ENCODE measurements around the gene SECISBP2.
"Not testable (repeated sequence)": the region's sequence is repeated elsewhere in the genome, so short reads cannot be mapped to it uniquely, and the experiment has no call there.

SECISBP2 gene, protein sequence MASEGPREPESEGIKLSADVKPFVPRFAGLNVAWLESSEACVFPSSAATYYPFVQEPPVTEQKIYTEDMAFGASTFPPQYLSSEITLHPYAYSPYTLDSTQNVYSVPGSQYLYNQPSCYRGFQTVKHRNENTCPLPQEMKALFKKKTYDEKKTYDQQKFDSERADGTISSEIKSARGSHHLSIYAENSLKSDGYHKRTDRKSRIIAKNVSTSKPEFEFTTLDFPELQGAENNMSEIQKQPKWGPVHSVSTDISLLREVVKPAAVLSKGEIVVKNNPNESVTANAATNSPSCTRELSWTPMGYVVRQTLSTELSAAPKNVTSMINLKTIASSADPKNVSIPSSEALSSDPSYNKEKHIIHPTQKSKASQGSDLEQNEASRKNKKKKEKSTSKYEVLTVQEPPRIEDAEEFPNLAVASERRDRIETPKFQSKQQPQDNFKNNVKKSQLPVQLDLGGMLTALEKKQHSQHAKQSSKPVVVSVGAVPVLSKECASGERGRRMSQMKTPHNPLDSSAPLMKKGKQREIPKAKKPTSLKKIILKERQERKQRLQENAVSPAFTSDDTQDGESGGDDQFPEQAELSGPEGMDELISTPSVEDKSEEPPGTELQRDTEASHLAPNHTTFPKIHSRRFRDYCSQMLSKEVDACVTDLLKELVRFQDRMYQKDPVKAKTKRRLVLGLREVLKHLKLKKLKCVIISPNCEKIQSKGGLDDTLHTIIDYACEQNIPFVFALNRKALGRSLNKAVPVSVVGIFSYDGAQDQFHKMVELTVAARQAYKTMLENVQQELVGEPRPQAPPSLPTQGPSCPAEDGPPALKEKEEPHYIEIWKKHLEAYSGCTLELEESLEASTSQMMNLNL
- 143 to 168 (median 151) reads per million in 3 donors for total RNA-seq

DNA sequence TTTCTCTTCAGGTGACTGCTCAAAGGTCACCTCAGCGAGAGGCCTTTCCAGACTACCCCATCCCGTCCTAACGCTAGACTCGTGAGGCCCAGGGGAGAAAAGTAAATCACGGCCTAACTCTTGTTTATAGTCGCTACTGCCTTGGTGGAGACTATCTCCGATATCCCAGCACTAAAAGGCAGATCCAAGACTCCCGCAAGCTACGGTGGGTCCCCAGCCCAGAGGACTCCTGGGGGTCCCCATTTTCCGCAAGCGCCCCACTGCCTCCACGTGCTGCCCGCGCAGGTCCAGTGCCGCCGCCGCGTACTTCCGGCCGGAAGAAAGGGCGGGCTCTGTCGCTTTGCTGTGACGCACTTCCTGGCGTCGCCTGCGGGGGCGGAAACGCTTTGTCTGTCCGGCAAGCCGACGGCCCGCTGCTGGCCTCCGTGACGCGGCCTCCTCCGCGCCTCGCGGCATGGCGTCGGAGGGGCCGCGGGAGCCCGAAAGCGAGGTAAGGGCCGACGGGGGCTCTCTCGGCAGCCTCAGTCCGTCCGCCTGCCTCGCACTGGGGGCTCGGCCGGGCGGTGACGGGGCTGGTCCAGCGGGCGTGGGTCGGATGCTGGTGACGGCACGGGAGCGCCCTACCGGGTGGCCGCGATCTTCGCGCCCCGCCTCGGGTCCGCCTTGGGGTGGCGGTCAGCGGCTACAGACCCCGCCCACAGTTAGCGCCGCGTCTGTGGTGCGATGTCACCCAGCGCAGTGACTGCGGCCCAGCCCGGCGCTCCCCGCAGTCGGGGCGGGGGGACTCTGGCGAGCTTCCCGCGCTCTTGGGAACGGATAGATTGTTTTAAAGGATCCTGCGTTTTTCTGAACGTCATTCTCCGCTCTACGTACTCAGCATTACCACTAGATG, at the start of gene SECISBP2:
TSS of gene SECISBP2 (plus strand) at position 378 of the 892 bp plus-strand sequence. CDS start at position 455, 77 bp downstream.
- no peaks in the 10 kb centered on the region for H3K9me3 ChIP-seq (ENCODE audit: control insufficient read depth, low read length)
- DNase-seq, result peak; percentile 87 to 90 (median 88)
- peaks cover 17% of the 10 kb centered on the region for H3K4me1 ChIP-seq (ENCODE audit: control insufficient read depth, insufficient read depth, low read length, poor library complexity, severe bottlenecking)
- peaks cover 6% of the 10 kb centered on the region for H3K36me3 ChIP-seq (ENCODE audit: control insufficient read depth, insufficient read depth, low read length)
- H3K27ac ChIP-seq (ENCODE audit: insufficient read depth, low read length, poor library complexity, severe bottlenecking), result peak within 1 kb of the TSS; percentile 100
- no peaks in the 10 kb centered on the region for H3K27me3 ChIP-seq (replicated peaks; ENCODE audit: control insufficient read depth, insufficient read depth, low read length, poor library complexity, severe bottlenecking)
- peak within 1 kb of the TSS; percentile 83 for H3K4me3 ChIP-seq (ENCODE audit: insufficient read depth, low read depth, low read length, poor library complexity, severe bottlenecking)

DNA sequence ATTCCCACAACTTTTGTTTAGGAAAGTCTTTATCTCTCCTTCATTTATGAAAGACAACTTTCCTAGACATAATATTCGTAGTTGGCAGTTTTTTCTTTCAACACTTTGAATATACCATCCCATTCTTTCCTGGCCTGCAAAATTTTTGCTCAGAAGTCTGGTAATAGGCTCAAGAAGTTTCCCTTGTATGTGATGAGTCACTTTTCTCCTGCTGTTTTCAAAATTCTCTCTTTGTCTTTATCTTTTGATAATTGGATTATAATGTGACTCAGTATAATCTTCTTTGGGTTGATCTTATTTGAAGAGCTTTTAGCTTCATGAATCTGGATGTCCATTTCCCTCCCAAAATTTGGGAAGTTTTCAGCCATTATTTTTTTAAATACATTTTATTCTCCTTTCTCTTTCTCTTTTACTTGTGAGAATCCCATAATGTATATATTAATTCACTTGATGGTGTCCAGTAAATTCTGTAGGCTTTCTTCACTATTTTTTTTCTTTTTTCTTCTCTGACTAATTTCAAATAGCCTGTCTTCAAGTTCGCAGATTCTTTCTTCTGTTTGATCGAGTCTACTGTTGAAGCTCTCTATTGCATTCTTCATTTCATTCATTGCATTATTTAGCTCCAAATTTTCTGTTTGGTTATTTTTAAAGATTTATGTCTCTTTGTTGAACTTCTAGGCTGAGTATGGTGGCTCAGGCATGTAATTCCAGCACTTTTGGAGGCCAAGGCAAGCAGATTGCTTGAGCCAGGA, 44.6 kb upstream of the SECISBP2 start:
- H3K27ac ChIP-seq (ENCODE audit: insufficient read depth, low read length, poor library complexity, severe bottlenecking), result no peak overlapping the region
- H3K36me3 ChIP-seq (ENCODE audit: control insufficient read depth, insufficient read depth, low read length), result no peaks in the 10 kb centered on the region
- H3K4me1 ChIP-seq (ENCODE audit: control insufficient read depth, insufficient read depth, low read length, poor library complexity, severe bottlenecking), result no peaks in the 10 kb centered on the region
- H3K27me3 ChIP-seq (replicated peaks; ENCODE audit: control insufficient read depth, insufficient read depth, low read length, poor library complexity, severe bottlenecking), result no peaks in the 10 kb centered on the region
- no peak for DNase-seq
- peaks cover 3% of the 10 kb centered on the region for H3K9me3 ChIP-seq (ENCODE audit: control insufficient read depth, low read length)
- H3K4me3 ChIP-seq (ENCODE audit: insufficient read depth, low read depth, low read length, poor library complexity, severe bottlenecking), result no peak overlapping the region

DNA sequence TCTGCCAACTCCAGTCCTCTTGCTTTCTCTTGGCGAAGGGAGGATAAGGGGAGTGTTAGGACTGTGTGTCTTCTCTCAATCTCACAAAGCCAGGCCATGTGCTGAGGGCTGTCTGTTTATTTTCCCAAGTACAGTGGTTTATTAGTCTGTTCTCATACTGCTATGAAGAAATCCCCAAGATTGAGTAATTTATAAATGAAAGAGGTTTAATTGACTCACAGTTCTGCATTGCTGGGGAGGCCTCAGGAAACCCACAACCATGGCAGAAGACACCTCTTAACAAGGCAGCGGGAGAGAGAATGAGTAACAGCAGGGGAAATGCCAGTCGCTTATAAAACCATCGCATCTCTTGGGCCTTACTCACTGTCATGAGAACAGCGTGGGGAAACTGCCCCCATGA, 43.5 kb upstream of the SECISBP2 start:
- Histone ChIP-seq H3K9me3 (ENCODE audit: control insufficient read depth, low read length) (peaks cover 3% of the 10 kb centered on the region), H3K36me3 (ENCODE audit: control insufficient read depth, insufficient read depth, low read length) (no peaks in the 10 kb centered on the region), H3K4me3 (ENCODE audit: insufficient read depth, low read depth, low read length, poor library complexity, severe bottlenecking) (no peak overlapping the region), H3K27me3 (replicated peaks; ENCODE audit: control insufficient read depth, insufficient read depth, low read length, poor library complexity, severe bottlenecking) (no peaks in the 10 kb centered on the region), H3K27ac (ENCODE audit: insufficient read depth, low read length, poor library complexity, severe bottlenecking) (no peak overlapping the region), H3K4me1 (ENCODE audit: control insufficient read depth, insufficient read depth, low read length, poor library complexity, severe bottlenecking) (peaks cover 6% of the 10 kb centered on the region)
- DNase-seq, result no peak

DNA sequence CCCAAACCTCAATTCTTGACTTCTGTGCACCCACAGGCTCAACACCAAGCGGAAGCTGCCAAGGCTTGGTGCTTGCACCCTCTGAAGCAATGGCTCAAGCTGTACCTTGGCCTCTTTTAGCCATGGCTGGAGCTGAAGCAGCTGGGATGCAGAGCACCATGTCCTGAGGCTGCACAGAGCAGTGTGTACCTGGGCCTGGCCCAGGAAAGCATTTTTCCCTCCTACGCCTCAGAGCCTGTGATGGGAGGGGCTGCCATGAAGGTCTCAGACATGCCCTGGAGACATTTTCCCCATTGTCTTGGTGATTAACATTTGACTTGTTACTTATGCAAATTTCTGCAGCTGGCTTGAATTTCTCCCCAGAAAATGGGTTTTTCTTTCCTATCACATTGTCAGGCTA, 42.3 kb upstream of the SECISBP2 start:
- H3K9me3 ChIP-seq (ENCODE audit: control insufficient read depth, low read length); H3K4me3 ChIP-seq (ENCODE audit: insufficient read depth, low read depth, low read length, poor library complexity, severe bottlenecking); H3K36me3 ChIP-seq (ENCODE audit: control insufficient read depth, insufficient read depth, low read length); DNase-seq; H3K27ac ChIP-seq (ENCODE audit: insufficient read depth, low read length, poor library complexity, severe bottlenecking); H3K4me1 ChIP-seq (ENCODE audit: control insufficient read depth, insufficient read depth, low read length, poor library complexity, severe bottlenecking); H3K27me3 ChIP-seq (replicated peaks; ENCODE audit: control insufficient read depth, insufficient read depth, low read length, poor library complexity, severe bottlenecking): not testable (repeated sequence)

DNA sequence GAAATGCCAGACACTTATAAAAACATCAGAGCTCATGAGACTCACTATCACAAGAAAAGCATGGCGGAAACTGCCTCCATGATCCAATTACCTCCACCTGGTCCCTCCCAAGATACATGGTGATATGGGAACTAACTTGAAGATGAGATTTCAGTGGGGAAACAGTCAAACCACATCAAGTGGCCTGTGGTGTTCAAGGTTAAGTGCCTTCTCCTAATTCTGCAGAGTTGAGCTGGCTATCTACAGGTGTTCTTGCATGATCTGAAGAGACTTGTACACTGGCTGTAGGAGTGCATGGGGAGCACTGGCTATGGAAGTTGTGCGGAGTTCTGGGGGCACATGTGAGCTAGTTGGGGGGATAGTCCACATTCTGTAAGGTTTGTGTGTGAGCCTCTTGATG, 41.3 kb upstream of the SECISBP2 start:
- no peak overlapping the region for H3K27ac ChIP-seq (ENCODE audit: insufficient read depth, low read length, poor library complexity, severe bottlenecking)
- H3K36me3 ChIP-seq (ENCODE audit: control insufficient read depth, insufficient read depth, low read length), result no peaks in the 10 kb centered on the region
- no peaks in the 10 kb centered on the region for H3K27me3 ChIP-seq (replicated peaks; ENCODE audit: control insufficient read depth, insufficient read depth, low read length, poor library complexity, severe bottlenecking)
- H3K4me3 ChIP-seq (ENCODE audit: insufficient read depth, low read depth, low read length, poor library complexity, severe bottlenecking), result no peak overlapping the region
- peaks cover 6% of the 10 kb centered on the region for H3K4me1 ChIP-seq (ENCODE audit: control insufficient read depth, insufficient read depth, low read length, poor library complexity, severe bottlenecking)
- no peak for DNase-seq
- peaks cover 3% of the 10 kb centered on the region for H3K9me3 ChIP-seq (ENCODE audit: control insufficient read depth, low read length)

DNA sequence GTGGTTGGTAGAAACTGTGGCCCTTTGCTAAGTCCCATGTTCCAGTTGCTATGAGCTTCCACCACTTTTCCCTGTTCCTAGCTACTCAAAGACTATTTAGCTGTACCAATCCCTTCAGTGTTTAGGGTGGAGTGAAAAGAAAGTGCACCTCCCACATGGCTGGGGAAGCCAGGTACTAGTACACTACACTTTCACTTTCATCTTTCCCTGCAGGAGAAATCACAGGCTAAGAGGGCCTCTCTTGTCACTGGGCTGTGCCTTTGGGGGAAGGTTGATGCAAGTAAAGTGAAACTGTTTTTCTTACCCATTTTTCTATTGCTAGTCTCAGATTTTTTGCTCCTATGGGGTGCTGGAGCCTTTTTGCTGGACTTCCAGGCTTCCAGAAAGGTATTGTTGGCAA, 40.8 kb upstream of the SECISBP2 start:
- H3K9me3 ChIP-seq (ENCODE audit: control insufficient read depth, low read length), result peaks cover 3% of the 10 kb centered on the region
- no peak for DNase-seq
- H3K27ac ChIP-seq (ENCODE audit: insufficient read depth, low read length, poor library complexity, severe bottlenecking), result no peak overlapping the region
- no peaks in the 10 kb centered on the region for H3K36me3 ChIP-seq (ENCODE audit: control insufficient read depth, insufficient read depth, low read length)
- H3K4me3 ChIP-seq (ENCODE audit: insufficient read depth, low read depth, low read length, poor library complexity, severe bottlenecking), result no peak overlapping the region
- H3K4me1 ChIP-seq (ENCODE audit: control insufficient read depth, insufficient read depth, low read length, poor library complexity, severe bottlenecking), result peaks cover 6% of the 10 kb centered on the region
- H3K27me3 ChIP-seq (replicated peaks; ENCODE audit: control insufficient read depth, insufficient read depth, low read length, poor library complexity, severe bottlenecking), result no peaks in the 10 kb centered on the region

DNA sequence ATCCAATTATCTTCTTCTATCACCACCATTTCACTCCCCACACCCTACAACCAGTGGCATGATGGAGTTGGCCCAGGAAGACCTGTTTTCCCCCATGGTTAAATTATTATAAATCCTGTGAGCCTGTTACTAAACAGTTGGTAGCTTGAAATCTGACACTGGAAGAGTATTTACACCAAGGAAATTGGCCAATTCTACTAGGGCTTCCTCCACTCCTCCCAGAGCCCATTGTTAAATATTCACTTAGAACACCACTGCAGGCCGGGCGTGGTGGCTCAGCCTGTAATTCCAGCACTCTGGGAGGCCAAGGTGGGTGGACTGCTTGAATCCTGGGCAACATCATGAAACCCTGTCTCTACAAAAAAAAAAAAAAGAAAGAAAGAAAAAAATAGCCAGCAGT, 39.7 kb upstream of the SECISBP2 start:
- Histone ChIP-seq H3K4me3 (ENCODE audit: insufficient read depth, low read depth, low read length, poor library complexity, severe bottlenecking) (no peak overlapping the region), H3K27ac (ENCODE audit: insufficient read depth, low read length, poor library complexity, severe bottlenecking) (no peak overlapping the region), H3K27me3 (replicated peaks; ENCODE audit: control insufficient read depth, insufficient read depth, low read length, poor library complexity, severe bottlenecking) (no peaks in the 10 kb centered on the region), H3K9me3 (ENCODE audit: control insufficient read depth, low read length) (peaks cover 3% of the 10 kb centered on the region), H3K36me3 (ENCODE audit: control insufficient read depth, insufficient read depth, low read length) (no peaks in the 10 kb centered on the region), H3K4me1 (ENCODE audit: control insufficient read depth, insufficient read depth, low read length, poor library complexity, severe bottlenecking) (peaks cover 6% of the 10 kb centered on the region)
- no peak for DNase-seq

DNA sequence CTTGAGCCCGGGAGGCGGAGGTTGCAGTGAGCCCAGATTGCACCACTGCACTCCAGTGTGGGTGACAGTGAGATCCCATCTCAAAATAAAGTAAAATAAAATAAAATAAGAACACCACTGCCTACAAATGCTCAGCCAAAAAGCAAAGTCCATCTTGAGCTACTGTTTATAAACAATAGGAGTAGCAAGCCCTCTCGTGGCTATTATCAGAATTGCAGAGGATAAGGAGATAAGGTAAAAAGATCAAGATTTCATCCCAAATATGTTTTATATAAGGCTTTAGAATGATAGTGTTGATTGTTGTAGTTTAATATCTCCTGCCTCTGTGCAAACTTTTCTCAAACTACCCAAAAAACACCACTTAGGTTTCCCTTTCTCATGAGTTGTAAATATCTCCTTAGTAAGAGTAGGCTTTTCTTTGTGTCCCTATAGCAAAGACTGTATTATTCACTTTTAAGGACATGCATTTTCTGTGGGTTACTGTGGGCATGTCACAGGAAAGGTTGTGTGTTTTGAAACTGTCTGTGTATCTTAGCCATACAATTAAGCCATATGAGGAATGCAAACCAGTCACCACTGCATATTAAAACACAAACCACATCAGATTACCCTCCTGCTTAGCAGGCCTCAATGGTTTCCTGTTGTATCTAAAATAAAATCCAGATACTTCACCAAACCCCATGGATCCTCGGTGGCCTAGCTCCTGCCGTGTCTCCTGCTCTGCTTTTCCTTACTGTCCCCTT, 39.1 kb upstream of the SECISBP2 start:
- peaks cover 3% of the 10 kb centered on the region for H3K9me3 ChIP-seq (ENCODE audit: control insufficient read depth, low read length)
- no peak overlapping the region for H3K4me3 ChIP-seq (ENCODE audit: insufficient read depth, low read depth, low read length, poor library complexity, severe bottlenecking)
- H3K27me3 ChIP-seq (replicated peaks; ENCODE audit: control insufficient read depth, insufficient read depth, low read length, poor library complexity, severe bottlenecking), result no peaks in the 10 kb centered on the region
- peaks cover 6% of the 10 kb centered on the region for H3K4me1 ChIP-seq (ENCODE audit: control insufficient read depth, insufficient read depth, low read length, poor library complexity, severe bottlenecking)
- DNase-seq, result no peak
- H3K36me3 ChIP-seq (ENCODE audit: control insufficient read depth, insufficient read depth, low read length), result no peaks in the 10 kb centered on the region
- no peak overlapping the region for H3K27ac ChIP-seq (ENCODE audit: insufficient read depth, low read length, poor library complexity, severe bottlenecking)

DNA sequence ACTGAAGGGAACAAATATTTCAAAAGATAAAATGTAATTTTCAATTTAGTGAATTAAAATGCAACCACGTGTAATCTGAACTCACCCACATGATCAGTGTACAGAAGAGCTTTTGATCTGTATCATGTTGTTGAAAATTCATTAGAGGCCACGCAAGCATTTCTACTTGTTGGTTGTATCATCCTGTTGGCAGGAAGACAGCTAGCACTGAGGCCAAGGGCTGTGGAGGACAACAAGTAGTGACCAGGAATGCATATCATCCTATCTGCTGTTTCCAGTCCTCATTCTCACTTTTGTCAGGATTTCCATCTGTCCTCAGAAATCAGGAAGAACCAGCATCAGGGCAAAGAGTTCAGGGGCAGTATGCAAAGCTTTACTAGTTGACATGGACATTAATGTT, 37.2 kb upstream of the SECISBP2 start:
- Histone ChIP-seq H3K27me3 (replicated peaks; ENCODE audit: control insufficient read depth, insufficient read depth, low read length, poor library complexity, severe bottlenecking) (no peaks in the 10 kb centered on the region), H3K9me3 (ENCODE audit: control insufficient read depth, low read length) (no peaks in the 10 kb centered on the region), H3K36me3 (ENCODE audit: control insufficient read depth, insufficient read depth, low read length) (no peaks in the 10 kb centered on the region), H3K27ac (ENCODE audit: insufficient read depth, low read length, poor library complexity, severe bottlenecking) (no peak overlapping the region), H3K4me3 (ENCODE audit: insufficient read depth, low read depth, low read length, poor library complexity, severe bottlenecking) (no peak overlapping the region), H3K4me1 (ENCODE audit: control insufficient read depth, insufficient read depth, low read length, poor library complexity, severe bottlenecking) (peaks cover 6% of the 10 kb centered on the region)
- DNase-seq, result no peak

All from effector memory CD4-positive, alpha-beta T cell (primary cell).